ENCODE data around the gene HTR4.

DNA sequence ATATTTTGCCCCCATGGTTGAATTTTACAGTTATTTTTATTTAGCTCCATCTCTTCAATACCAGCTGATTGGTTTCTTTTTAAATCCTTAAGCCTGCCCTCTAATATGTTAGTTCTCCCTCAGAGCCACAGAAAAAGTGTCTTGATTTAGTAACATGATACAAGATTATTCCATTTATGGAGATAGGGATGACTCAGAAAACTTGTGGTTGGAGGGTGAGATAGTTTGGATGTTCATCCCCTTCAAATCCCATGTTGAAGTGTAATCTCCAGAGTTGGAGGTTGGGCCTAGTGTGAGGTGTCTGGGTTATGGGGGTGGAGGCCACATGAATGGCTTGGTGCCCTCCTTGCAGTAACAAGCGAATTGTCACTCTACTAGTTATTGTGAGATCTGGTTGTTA lies 154.9 kb downstream of the HTR4 start:
- TF ChIP-seq, protein P1, sequence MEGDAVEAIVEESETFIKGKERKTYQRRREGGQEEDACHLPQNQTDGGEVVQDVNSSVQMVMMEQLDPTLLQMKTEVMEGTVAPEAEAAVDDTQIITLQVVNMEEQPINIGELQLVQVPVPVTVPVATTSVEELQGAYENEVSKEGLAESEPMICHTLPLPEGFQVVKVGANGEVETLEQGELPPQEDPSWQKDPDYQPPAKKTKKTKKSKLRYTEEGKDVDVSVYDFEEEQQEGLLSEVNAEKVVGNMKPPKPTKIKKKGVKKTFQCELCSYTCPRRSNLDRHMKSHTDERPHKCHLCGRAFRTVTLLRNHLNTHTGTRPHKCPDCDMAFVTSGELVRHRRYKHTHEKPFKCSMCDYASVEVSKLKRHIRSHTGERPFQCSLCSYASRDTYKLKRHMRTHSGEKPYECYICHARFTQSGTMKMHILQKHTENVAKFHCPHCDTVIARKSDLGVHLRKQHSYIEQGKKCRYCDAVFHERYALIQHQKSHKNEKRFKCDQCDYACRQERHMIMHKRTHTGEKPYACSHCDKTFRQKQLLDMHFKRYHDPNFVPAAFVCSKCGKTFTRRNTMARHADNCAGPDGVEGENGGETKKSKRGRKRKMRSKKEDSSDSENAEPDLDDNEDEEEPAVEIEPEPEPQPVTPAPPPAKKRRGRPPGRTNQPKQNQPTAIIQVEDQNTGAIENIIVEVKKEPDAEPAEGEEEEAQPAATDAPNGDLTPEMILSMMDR (IDR thresholded peaks at IDR 0.05): no peak
- TF ChIP-seq, protein P2, sequence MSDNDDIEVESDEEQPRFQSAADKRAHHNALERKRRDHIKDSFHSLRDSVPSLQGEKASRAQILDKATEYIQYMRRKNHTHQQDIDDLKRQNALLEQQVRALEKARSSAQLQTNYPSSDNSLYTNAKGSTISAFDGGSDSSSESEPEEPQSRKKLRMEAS (IDR thresholded peaks at IDR 0.05; ENCODE audit: low read depth): no peak
- TF ChIP-seq SMC3 (IDR thresholded peaks at IDR 0.05; ENCODE audit: low read depth, low read length): no peak

All from SK-N-SH (cell line).